Stimulated activated CD4-positive, alpha-beta T cell treated with anti-CD3 and anti-CD28 coated beads, TNF-alpha, amount 100 ng/mL, for 1 hour (primary cell): Measurements from ENCODE around the gene ZC3H12D.
"Not testable (repeated sequence)": the region's sequence is repeated elsewhere in the genome, so short reads cannot be mapped to it uniquely, and the experiment has no call there.

ENCODE experiments used
- DNase-seq, 3 donors: peaks; one replicate each; pipeline ENCODE4 v3.0.0-alpha.2; 2020; ENCODE audit warnings: low read depth in 3 of 3, low spot score in 1 of 3

The ZC3H12D gene

DNA sequence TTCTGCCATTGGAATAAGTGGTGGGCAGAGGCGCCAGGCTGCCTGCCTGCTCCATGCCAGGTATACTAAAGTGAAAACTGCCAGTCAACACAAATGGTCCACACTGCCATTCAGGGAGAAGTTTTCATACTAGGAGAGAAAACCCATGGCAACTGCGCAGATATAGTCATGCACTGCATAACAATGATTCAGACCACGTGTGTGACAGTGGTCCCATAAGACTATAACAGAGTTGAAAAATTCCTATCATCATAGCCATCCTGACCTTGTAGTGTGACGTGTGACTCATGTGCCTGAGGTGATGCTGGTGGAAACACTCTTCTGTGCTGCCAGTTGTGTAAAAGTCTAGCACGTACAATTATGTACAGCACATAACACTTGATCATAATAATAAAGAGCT lies 25.1 kb downstream of the ZC3H12D start:
- no peak for DNase-seq

GRCh38 chr6:149458806-149459205 lies 26.0 kb downstream of the ZC3H12D start:
- no peak for DNase-seq

GRCh38 chr6:149458196-149458595 lies 26.6 kb downstream of the ZC3H12D start:
- no peak for DNase-seq

GRCh38 chr6:149457316-149457884 lies 27.4 kb downstream of the ZC3H12D start:
- no peak for DNase-seq

GRCh38 chr6:149456311-149457021 lies 28.3 kb downstream of the ZC3H12D start:
- no peak for DNase-seq

- no peak for DNase-seq
Observed at GRCh38 chr6:149455031-149455732, 29.6 kb downstream of the ZC3H12D start.

- DNase-seq = no peak
Observed at GRCh38 chr6:149454346-149454848, 30.4 kb downstream of the ZC3H12D start.

DNA sequence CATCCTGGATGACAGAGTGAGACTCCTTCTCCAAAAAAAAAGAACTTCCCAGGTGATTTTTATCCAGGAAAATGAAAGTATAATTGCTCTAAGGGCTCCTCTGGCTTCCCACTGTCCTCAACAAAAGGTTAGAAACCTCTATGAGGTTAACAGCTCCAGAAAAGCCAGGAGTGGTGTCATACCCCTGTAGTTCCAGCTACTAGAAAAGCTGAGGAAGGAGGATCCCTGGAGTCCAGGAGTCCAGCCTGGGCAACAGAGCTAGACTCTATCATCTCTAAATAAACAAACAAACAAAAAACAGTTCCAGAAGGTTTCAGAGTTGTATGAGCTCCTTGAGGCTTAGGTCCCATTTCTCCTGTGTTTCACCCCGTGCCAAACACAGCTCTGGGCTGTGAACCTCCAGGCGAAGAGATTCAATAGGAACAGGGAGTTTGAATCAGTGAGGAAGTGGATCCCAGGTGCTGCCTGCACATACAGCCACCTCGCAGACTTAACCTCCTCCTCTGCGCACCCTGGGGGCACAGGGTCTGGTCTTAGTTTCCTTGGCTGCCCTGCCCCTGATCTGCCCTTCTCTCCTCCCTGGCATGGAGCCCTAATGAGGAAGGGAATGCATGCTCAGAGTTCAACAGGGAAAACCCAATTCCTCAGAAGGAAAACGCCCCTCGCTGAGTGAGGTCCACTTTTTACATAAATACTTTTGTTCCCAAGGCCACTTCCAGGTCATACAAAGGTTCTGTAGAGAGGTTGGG lies 31.0 kb downstream of the ZC3H12D start:
- no peak for DNase-seq

- DNase-seq = no peak
Observed at GRCh38 chr6:149452037-149452939, 32.5 kb downstream of the ZC3H12D start.

DNA sequence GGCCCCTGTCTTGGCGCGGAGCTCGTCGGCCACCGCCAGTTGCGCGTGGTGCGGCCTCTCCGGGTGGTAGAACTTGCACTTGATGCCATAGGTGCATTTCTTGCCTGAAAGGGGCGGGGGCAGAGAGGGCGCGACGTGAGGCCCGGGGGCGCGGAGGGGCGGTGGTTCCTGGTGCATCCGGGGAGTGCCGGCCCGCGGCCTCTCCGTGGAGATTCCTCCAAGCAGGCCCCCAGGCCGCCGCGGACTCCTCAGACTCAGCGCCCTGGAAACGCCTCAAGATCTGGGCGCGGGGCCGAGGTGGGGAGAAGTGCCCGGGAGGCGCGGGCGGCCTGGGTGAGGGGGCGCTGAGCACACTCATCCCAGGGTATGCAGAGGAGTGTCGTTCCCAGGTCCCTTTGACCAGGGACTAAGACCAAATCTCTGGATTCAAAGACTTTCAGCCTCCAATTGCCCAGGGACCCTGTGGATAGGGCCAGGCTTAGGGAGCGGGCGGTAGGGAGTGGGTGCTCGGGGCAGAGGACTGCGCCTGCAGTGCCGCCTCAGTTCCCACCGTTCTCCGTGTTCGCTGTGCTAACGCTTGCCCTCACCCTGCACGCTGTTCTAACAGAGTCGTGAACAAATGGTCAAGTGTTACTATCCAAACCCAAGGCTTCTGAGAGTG lies 33.3 kb downstream of the ZC3H12D start:
- no peak for DNase-seq

- no peak for DNase-seq
Observed at GRCh38 chr6:149450679-149451375, 34.0 kb downstream of the ZC3H12D start.

DNA sequence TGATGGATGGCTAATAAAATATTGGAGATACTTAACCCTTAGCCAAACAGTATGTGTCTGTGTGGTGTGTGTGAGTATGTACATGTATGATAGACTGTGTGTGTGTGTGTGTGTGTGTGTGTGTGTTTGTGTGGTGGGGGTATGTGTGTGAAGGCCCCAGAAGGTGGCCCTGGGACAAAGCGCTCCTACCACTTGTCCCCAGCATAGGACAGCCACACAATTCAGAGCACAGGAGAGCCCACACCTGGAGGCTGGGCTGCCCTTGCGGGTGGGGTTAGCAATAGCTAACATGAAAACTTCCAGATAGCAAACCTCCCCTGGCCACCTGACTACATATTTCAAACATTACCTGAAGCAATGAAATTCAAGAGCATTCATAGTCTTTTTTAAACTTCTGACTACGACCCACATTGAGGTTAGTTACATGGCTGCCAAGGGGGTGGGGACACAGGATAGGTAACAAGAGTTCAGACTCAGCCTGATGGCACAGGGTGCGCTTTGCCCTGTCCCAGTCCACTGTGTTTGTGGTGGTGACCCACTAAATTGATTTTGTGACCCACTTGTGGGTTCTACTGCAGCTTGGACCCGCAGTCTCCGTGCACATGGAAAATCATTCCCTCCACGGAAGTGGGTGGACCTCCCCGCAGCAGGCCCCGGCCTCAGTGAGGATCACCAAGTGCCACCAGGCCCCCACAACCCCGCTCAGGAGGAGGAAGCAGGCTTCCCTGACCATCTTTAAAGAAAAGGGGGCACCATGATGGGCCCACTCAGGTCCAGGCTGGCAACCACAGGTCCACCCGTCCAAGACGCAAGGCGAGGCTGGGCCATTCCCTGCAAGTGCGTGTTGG lies 34.8 kb downstream of the ZC3H12D start:
- no peak for DNase-seq

- DNase-seq = no peak
Observed at GRCh38 chr6:149448821-149449453, 35.9 kb downstream of the ZC3H12D start.

GRCh38 chr6:149446791-149447376 lies 37.9 kb downstream of the ZC3H12D start:
- no peak for DNase-seq

- DNase-seq = no peak
Observed at GRCh38 chr6:149445573-149445972, 39.2 kb downstream of the ZC3H12D start.

DNA sequence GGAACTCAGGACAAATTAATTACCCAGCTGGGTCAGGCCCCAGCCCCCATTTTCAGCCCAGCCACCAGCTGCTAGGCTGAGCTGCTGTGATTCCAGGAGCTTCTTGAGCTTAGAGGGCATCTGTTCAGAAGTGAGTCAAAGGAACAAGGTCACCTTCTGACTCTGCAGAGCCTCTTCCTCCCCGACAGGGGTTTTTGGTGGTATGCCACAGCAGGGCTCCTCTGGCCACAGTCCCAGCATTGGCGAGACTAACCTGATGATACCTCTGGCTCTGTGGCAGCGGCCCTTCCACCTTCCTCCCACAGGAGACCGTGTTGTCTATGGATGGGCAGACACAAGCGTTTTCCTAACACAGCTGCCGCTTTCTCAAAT lies 39.7 kb downstream of the ZC3H12D start:
- DNase-seq = no peak

- not testable (repeated sequence) for DNase-seq
Observed at GRCh38 chr6:149444360-149445094, 40.3 kb downstream of the ZC3H12D start.
